ELF-1 (cell line): ENCODE data around the gene GGTLC2.
"Not testable (repeated sequence)": the region's sequence is repeated elsewhere in the genome, so short reads cannot be mapped to it uniquely, and the experiment has no call there.

ENCODE experiments used
- DNase-seq: peaks from one replicate; pipeline ENCODE4 v3.0.0-alpha.2; 2016; ENCODE audit warnings: low read depth, low spot score

Gene GGTLC2

DNA sequence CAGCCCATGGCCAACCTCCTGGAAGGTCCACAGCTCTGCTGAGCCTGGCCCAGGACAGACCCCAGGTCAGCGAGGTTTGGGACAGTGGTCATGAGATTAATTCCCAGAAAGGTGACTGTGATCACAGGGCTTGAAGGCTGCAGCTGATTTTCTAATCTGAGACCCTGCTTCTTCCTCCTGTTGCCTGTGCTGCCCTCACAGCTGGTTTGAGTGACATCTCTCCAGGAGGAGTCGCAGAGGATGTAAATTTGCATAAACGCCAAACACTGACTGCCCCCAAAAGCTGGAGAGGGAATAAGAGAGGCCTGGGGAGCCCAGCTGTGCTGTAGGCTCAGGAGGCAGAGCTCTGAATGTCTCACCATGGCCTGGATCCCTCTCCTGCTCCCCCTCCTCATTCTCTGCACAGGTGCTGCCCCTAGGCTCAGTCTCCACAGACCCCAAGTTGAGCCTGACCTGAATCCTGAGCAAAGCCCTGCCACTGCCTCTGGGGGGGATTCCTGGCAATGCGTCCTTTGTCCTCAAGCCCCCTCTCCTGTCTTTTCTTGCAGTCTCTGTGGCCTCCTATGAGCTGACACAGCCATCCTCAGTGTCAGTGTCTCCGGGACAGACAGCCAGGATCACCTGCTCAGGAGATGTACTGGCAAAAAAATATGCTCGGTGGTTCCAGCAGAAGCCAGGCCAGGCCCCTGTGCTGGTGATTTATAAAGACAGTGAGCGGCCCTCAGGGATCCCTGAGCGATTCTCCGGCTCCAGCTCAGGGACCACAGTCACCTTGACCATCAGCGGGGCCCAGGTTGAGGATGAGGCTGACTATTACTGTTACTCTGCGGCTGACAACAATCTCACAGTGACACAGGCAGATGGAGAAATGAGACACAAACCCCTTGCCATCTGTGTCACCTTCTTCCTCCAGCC lies 23.8 kb downstream of the GGTLC2 start:
- no peak for DNase-seq

DNA sequence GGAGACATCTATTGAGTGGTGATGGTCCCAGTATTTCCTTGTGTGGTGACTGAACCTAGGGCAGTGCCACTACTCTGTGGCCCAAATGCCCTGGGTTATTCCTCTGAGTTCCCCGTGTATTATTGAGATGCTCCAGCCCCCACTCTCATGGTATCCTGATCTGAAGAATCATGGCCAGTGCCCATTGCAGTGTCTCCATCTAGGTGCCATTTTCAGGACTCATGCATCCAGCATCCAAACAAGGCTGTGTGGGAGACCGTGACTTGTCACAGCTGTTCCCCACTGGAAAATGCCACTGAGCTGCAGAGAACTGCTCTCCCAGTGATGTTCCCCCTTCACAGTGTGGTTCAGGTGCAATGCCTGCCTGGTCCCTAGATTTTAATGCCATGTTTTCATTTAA lies 24.7 kb downstream of the GGTLC2 start:
- DNase-seq: no peak

DNA sequence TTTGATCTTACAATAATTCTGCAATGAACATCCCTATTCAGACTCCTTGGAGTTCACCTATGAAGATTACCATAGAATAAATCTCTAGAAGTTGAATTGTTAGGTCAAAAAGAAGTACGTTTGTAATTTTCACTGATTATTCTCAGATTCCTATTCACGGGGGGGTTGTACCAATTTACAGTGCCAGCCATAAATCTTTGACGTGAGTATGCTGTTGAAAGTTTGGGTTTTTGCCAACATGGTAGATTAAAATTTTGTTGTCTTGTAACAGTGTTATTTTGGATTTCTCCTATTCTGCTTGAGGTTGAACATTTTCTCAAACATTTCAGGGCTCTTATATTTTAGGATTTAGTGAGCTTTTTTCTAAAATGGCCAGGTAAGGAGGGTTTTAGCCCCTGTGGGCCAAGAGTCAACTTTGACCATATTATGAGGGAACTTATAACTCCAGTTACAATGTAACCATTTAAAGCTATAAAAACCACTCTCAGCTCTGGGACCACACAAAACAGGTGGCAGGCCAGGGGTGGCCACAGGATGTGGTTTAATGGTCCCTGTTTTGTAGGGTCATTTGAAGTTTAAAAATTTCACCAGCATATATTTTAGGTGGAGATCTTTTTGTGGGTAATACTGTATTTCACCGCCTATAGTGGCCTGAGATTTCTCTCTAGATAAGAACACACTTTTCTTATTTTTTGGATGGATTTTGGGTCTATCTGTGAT lies 25.8 kb downstream of the GGTLC2 start:
- DNase-seq: no peak

DNA sequence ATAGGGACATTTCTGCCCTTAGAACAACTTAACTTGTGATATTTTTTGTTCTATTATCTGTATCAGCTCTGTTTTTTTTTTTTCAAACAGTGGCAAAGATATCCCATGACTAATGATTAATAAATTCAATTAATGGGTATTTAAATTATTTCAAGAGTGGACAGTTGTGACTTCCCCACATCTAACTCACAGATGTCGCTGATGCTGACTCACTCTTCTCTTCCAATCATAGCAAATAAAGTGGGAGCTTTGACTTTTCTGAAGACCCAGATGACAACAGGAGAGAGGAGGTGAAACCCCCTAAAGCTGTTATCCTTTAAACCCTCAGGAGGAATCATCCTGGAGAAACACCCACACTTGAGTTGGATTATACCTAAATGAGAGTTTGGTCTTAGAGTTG lies 27.1 kb downstream of the GGTLC2 start:
- DNase-seq: no peak

DNA sequence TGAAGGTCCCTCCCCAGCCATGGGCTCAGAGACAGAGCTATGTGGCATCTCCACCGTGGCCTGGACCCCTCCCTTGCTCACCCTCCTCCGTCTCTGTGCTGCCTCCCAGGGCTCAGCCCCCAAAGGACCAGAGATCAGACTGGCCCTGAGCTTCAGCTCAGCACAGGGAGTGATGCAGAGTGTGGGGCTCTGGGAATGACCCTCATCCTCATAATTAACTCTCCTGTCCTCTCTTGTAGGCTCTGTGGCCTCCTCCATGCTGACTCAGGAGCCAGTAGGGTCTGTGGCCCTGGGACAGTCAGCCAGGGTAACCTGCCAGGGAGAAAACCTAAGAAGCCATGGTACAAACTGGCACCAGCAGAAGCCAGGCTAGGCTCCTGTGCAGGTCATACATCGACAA lies 28.7 kb downstream of the GGTLC2 start:
- no peak for DNase-seq

DNA sequence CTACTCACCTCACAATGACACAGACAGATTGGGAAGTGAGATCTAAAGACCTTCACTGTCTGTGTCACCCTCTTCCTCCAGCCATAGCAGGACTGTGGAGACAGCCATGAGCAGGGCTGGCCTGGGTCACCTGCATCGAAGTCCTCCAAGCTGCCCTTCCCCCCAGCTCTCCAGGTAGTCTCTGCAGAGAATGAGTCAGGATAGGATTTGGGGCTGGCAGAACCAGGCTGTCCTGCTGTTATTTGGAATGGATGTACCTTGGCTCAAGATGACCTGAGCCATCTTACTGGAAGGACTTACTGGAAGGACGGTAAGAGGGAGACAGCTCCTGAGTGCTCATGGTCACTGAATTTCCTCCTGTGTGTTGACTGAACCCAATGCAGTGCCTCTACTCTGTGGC lies 29.2 kb downstream of the GGTLC2 start:
- DNase-seq: no peak

DNA sequence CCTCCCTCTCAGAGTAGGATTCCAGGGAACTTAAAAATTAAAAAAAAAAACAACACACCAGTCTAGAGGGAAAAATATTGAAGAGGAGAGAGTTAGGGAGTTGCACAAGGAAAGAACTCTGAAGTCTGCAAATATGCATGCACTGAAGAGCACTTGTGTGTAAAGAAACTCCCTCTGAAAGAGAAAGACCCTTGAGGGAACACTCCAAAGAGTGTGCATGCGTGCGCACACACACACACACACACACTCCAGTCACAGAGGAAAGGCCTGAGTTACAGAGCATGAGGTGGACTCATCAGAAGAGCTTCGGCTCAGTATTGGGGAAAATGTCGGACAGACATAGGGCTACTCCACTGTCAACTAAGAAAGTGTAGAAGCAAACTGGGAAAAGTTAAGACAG lies 30.1 kb downstream of the GGTLC2 start:
- no peak for DNase-seq

DNA sequence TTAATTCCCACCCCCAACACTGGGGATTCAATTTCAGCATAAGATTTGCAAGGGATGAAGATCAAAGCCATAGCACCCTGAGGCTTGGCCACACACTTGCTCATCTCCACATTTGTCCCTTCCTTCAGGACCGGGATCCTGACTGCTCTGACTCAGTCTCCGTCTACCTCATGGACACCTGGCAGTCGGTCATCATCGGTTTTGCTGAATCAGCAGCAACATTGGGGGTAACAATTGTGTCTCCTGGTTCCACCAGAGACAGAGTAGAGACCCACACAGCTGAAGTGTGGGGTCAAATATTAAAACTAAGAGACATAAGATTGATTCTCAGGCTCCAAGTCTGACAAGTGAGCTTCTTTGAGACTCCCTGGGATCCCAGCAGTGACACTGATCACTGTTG lies 34.6 kb downstream of the GGTLC2 start:
- no peak for DNase-seq

DNA sequence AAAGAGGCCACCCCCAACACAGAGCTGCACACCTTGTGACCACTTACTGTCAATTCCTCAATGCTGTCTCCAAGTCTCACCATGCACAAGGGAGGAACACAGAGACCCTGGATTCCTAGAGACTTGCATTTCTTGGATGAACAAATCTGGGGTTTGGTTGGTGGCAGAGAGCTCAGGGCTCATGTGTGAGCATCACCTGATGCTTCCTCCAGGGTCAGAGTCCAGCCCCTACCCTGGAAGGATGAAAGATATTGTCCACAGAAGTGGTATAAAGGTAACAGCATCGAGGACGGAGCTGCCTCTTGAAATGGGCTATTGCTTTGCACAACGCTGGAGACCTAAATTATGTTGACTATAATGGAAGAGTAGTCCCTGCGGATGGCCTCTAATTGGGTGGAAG lies 36.0 kb downstream of the GGTLC2 start:
- DNase-seq: no peak

DNA sequence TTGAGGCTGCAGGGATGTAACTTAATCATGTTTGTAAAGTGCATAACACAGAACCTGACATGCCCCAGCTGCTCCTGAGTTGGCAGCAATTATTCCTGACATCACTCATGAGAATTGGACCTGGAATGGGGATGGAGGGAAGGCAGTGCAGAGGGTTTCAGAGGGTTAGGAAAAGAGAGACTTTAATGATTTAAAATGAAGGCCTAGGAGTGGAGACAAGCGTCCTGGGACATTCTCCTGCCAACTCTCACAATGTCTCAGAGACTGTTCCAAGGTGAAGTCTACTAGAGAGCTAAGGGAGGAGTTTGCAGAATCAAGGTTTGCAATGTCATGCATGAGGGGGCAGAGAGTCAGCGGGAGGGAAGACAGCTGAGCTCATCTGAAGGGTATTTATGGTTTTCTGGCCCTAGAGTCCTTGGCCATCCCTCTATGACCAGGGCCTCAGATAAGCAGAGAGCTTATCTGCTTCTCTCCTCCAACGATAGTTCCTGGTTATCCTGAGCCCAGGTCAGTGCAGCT lies 36.9 kb downstream of the GGTLC2 start:
- peak; percentile 22 for DNase-seq

DNA sequence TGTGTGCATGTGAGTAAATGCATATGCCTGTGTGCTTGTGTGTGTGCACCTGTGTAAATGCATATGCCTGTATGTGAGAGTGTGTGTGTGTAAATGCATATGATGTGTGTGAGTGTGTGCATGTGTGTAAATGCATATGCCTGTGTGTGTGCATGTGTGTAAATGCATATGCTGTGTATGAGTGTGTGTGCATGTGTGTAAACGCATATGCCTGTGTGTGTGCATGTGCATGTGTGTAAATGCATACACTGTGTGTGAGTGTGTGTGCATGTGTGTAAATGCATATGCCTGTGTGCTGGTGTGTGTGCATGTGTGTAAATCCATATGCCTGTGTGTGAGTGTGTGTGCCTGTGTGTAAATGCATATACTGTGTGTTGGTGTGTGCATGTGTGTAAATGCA lies 37.8 kb downstream of the GGTLC2 start:
- DNase-seq: no peak

DNA sequence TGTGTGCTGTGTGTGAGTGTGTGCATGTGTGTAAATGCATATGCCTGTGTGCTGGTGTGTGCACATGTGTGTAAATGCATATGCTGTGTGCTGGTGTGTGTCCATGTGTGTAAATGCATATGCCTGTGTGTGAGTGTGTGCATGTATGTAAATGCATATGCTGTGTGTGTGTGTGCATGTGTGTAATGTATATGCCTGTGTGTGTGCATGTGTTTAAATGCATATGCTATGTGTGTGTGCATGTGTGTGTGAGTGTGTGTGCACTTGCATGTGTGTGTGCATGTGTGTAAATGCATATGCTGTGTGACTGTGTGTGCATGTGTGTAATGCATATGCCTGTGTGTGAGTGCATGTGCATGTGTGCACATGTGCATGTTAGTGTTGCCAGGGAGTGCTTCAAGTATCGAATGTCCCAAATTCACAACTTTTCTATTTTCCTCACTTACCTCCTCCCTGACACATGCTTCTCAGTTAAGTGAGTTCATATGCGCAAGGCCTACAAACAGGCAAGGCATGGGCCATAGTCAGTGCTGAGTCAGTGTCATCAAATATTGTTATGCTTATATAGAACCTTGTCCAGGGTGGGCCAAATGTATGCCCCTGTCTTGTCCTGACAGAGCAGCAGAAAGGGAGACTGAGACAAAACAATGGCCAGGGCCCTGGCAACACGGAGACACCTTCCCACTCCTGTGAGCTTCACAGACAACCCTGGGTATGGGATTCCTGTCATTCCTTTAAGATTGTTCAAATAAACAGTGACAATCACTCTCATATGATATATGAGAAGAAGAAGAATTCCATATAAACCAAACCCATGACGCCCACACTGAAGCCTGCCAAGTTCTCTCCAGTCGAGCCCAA lies 38.6 kb downstream of the GGTLC2 start:
- DNase-seq: no peak

DNA sequence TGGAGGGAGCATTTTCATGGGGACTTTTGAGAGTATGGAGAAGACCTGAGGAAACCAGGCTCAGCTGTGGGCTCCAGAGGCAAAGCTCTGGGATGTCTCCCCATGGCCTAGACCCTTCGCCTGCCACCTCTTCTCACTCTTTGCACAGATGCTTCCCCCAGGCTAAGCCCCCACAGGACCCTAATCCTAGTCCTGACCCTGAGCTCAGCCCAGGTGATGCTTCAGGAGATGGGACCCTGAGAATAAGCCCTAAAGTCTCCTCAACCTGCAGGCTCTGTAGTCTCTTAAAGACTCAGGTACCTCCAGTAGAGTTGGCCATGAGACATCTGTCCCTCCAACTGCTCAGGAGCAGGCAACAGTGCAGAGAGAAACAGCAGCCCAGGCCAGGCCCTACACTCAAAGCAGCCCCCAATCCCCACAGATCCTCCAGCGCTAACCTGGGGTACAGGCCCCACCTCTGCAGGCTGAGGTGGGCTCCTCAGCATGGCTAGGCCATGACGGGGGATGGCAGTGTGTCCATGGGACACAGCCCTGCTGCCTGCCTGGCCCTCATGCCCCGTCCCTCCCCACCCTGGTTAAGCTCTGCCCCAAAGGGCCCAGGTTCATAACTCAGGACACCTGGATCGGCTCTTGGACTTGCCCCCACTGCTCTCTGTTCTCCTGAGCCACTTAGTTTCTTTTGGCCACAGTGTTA lies 39.4 kb downstream of the GGTLC2 start:
- DNase-seq: no peak

DNA sequence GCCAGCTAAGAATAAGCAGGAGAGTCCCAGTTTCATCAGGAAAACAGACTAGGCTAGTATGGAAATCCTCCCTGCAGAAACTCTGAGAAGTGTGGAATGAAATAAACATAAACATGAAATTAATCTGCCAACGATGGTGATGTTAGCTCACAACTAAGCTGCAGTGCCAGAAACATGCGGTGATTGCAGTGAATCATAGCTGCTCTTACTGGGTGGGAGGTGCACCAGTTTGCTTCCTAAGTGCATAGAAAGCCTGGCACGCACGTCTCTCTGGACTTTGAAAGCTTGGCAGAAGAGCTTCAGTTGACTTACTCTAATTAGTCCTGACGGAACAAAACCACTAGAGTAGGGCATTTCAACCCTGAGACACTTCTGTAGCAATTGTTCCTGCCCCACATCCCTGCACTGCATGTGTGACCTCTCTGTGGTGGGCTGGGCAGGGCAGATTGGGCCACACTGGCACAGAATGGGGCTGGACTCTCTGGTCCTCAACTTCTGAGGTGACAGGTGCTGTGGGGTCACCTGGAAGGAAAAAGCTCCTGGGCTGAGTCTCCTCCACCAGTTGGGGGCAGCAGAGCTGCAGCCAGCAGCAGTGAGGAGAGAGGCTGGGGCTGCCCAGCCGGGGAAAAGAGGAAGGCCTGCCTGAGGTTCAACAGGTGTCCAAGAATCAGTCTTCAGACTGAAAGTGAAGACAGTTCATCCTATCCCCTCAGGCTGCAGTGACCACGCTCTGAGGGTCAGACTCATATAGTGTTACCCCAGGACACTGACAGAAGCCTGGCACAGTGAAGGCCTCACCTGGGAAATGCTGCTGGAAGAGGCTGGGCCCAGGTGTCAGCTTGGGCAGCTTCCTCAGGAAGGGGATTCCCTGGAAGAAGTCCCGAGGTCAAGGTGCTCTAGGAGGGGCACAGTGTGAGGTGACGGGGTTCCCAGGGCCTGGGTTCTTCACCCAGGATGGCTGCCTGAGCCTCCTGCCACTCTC lies 40.5 kb downstream of the GGTLC2 start:
- DNase-seq: peak; percentile 60

DNA sequence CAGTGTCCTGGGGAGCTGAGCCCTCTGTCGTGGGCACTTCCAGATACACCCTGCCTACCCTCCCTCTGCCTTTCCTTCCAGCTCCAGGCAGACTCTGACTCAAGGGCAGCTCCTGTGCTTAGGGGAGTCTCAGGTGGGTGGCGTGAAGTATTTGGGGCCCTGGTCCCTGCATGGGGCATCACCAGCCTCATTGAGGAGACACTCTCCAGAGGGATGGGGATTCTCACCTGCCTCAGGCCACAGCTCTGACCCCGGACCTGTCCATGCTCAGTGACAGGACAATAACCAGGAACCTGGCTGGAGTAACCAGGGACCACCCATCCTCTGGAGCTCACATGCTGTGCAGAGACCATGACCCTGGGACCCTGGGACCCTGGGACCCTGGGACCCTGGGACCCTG lies 41.2 kb downstream of the GGTLC2 start:
- no peak for DNase-seq

DNA sequence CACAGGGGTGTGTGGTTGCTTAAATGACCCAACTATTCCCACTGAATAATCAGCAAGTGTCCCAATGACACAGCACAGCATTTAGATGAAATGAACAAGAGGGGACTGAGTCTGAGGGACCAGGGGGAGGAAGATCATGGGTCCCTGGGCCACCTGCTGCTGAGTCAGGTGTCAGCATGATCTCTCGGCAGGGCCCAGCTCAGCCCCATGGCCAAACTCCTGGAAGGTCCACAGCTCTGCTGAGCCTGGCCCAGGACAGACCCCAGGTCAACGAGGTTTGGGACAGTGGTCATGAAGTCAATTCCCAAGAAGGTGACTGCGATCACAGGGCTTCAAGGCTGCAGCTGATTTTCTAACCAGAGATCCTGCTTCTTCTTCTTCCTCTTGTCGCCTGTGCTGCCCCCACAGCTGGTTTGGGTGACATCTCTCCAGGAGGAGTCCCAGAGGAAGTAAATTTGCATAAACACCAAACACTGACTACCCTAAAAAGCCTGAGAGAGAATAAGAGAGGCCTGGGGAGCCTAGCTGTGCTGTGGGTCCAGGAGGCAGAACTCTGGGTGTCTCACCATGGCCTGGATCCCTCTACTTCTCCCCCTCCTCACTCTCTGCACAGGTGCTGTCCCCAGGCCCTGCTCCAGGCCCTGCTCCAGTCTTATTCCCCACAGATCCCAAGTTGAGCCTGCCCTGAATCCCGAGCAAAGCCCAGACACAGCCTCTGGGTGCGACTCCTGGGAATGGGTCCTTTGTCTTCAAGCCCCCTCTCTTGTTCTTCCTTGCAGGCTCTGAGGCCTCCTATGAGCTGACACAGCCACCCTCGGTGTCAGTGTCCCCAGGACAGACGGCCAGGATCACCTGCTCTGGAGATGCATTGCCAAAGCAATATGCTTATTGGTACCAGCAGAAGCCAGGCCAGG lies 42.0 kb downstream of the GGTLC2 start:
- not testable (repeated sequence) for DNase-seq

DNA sequence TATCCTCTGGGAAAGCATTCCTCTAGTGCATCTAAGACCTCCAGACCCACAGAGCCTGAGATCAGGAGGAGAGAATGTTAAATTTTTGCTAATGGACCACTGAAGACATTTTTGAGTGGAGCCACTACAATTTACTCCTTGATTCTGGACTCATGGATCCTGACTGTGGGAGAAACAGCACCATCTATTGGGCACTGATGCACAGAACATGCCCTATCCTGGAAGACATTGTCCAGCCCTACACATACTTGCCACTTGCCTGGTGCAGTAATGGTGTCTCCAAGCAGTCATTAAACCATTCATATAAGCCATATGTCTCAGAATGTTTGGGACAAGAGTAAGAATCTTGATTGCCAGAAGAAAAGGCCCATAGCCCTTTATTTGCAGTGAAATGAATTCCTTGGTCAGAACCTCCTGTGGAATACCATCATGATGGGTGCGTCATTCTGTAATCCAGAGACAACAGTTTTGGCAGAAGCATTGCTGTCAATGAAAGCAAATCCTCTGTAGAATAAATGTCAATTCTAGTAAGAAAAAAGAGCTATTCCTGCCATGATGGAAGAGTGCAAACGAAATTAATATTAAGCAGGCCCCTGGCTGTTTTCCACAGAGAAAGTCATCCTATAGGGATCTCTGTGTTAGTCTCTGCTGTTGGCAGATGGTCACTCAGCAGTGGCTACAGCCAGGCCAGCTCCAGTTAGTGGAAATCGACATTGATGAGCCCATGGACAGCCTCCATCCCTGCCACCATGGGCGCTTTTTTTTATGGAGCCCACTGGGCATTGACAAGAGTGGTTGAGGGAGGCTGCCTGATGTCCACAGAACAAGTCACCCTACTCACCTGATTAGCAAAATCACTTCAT lies 43.5 kb downstream of the GGTLC2 start:
- peak; percentile 31 for DNase-seq
